ENCODE data around the gene CRYM. TPM values are rescaled to one million over a fixed set of nuclear protein-coding genes. Genes with fewer than 3 reads are reported as not detected.

The CRYM gene
- total and polyA plus RNA-seq, 2 donors (not counting 3 experiments of a cell fraction or from before 2014, with no cell fraction given), result not detected

- no peak overlapping the region for H3K27ac ChIP-seq (ENCODE audit: insufficient read depth, low read depth, low read length)
- dilution Hi-C loops (cut with MboI; ENCODE audit: extremely low pct_ligation_motif_present, low sequenced_read_pairs) (no loop called here), intact Hi-C loops (cut with micrococcal nuclease) (no loop called here)
- peak; percentile 97 for FAIRE-seq
- H3K27me3 ChIP-seq (ENCODE audit: control insufficient read depth in 2 of 2, insufficient read depth in 2 of 2, low read length in 2 of 2), result peaks cover 0 to 3% of the 10 kb centered on the region in 2 experiments
- no peak overlapping the region for H3K4me3 ChIP-seq (replicated peaks in 1 of 3; ENCODE audit: insufficient read depth in 1 of 3, low read depth in 1 of 3, low read length in 3 of 3)
- H3K36me3 ChIP-seq (ENCODE audit: control insufficient read depth in 2 of 2, extremely low read depth in 1 of 2, insufficient read depth in 2 of 2, low read length in 2 of 2), result no peaks in the 10 kb centered on the region
- no peak overlapping the region for H3K9ac ChIP-seq (replicated peaks; ENCODE audit: extremely low read depth, insufficient read depth, low read length)
- H3K9me1 ChIP-seq (replicated peaks; ENCODE audit: control insufficient read depth, extremely low read depth, insufficient read depth, low read length), result no peaks in the 10 kb centered on the region
- CTCF ChIA-PET, result interaction anchor here (0.6 to 1.5 kb wide), 9 partner anchors 8 to 39 kb away, joined by 3 to 7 read pairs (median 3); no protein-coding TSS in a partner anchor
- no peaks in the 10 kb centered on the region for H3K9me3 ChIP-seq (replicated peaks; ENCODE audit: control insufficient read depth, insufficient read depth, low read length)
- no peaks in the 10 kb centered on the region for H3K4me1 ChIP-seq (ENCODE audit: control insufficient read depth, extremely low read depth, insufficient read depth, low read length)
- DNase-seq (ENCODE audit: low read depth, low spot score), result peak; percentile 75
- H3K79me2 ChIP-seq (ENCODE audit: control insufficient read depth, insufficient read depth, low read length), result no peaks in the 10 kb centered on the region
- TF ChIP-seq FOS (IDR thresholded peaks at IDR 0.05; ENCODE audit: borderline replicate concordance, insufficient read depth, low read length) (peak; percentile 68), GATA2 (IDR thresholded peaks at IDR 0.05; ENCODE audit: insufficient read depth, insufficient read length, low read depth, low read length) (no peak), EZH2 (IDR thresholded peaks at IDR 0.05; ENCODE audit: borderline replicate concordance, low read depth, low read length, severe bottlenecking) (no peak), JUN (IDR thresholded peaks at IDR 0.05; ENCODE audit: borderline replicate concordance, insufficient read depth, insufficient read length, low read depth) (peak; percentile 57), POLR2A (IDR thresholded peaks at IDR 0.05; ENCODE audit: low read depth, low read length) (no peak)
- no TSS peak for BruUV-seq (replicated peaks)
- H4K20me1 ChIP-seq (replicated peaks; ENCODE audit: control insufficient read depth, extremely low read depth, insufficient read depth, low read length), result no peaks in the 10 kb centered on the region
- POLR2A ChIA-PET, result no interaction called here
- H2AFZ ChIP-seq (ENCODE audit: low read depth, low read length), result no peak overlapping the region
- H3K4me2 ChIP-seq (ENCODE audit: insufficient read depth, low read length), result no peak overlapping the region
These were observed 17.0 kb downstream of the CRYM start for GRCh38 chr16:21260870-21261791.

GRCh38 chr16:21257284-21257683 lies 20.8 kb downstream of the CRYM start:
- Histone ChIP-seq H3K79me2 (ENCODE audit: control insufficient read depth, insufficient read depth, low read length) (no peaks in the 10 kb centered on the region), H3K4me2 (ENCODE audit: insufficient read depth, low read length) (no peak overlapping the region), H2AFZ (ENCODE audit: low read depth, low read length) (no peak overlapping the region), H3K27me3 (ENCODE audit: control insufficient read depth in 2 of 2, insufficient read depth in 2 of 2, low read length in 2 of 2) (no peaks in the 10 kb centered on the region), H3K4me1 (ENCODE audit: control insufficient read depth, extremely low read depth, insufficient read depth, low read length) (no peaks in the 10 kb centered on the region), H3K9ac (replicated peaks; ENCODE audit: extremely low read depth, insufficient read depth, low read length) (no peak overlapping the region), H3K36me3 (ENCODE audit: control insufficient read depth in 2 of 2, extremely low read depth in 1 of 2, insufficient read depth in 2 of 2, low read length in 2 of 2) (no peaks in the 10 kb centered on the region), H3K27ac (ENCODE audit: insufficient read depth, low read depth, low read length) (no peak overlapping the region), H3K4me3 (replicated peaks in 1 of 3; ENCODE audit: insufficient read depth in 1 of 3, low read depth in 1 of 3, low read length in 3 of 3) (no peak overlapping the region), H4K20me1 (replicated peaks; ENCODE audit: control insufficient read depth, extremely low read depth, insufficient read depth, low read length) (no peaks in the 10 kb centered on the region), H3K9me3 (replicated peaks; ENCODE audit: control insufficient read depth, insufficient read depth, low read length) (no peaks in the 10 kb centered on the region), H3K9me1 (replicated peaks; ENCODE audit: control insufficient read depth, extremely low read depth, insufficient read depth, low read length) (no peaks in the 10 kb centered on the region)
- dilution Hi-C loops (cut with MboI; ENCODE audit: extremely low pct_ligation_motif_present, low sequenced_read_pairs) (no loop called here), intact Hi-C loops (cut with micrococcal nuclease) (no loop called here)
- TF ChIP-seq POLR2AphosphoS5 (IDR thresholded peaks at IDR 0.05; ENCODE audit: insufficient read depth, low read depth, low read length) (no peak), FOS (IDR thresholded peaks at IDR 0.05; ENCODE audit: borderline replicate concordance, insufficient read depth, low read length) (no peak), GATA2 (IDR thresholded peaks at IDR 0.05; ENCODE audit: insufficient read depth, insufficient read length, low read depth, low read length) (no peak)
- no TSS peak for BruUV-seq (replicated peaks)
- CTCF ChIA-PET, result interaction anchor here (0.5 kb wide), 1 partner anchor 444 kb away, joined by 3 read pairs; no protein-coding TSS in a partner anchor
- POLR2A ChIA-PET, result no interaction called here
- no peak for DNase-seq (ENCODE audit: low read depth, low spot score)
- no peak for FAIRE-seq

Data from endothelial cell of umbilical vein (primary cell).